GM12873 (cell line): ENCODE data around the gene UBE2F.

Source experiments
- CTCF ChIP-seq: IDR thresholded peaks from 2 replicates; pipeline ENCODE4 v1.5.1; 2012; ENCODE audit warnings: low read depth, mild to moderate bottlenecking, moderate library complexity, low read length, control low read depth; ENCODE audit not compliant: insufficient read depth; ENCODE audit errors: missing control alignments

The UBE2F gene

GRCh38 chr2:237964194-237964577 lies 2.6 kb upstream of the UBE2F start:
- TF ChIP-seq CTCF, result no peak

GRCh38 chr2:237964578-237965404 lies 2.0 kb upstream of the UBE2F start:
- no peak for TF ChIP-seq CTCF

GRCh38 chr2:237966250-237966564 lies 607 bp upstream of the UBE2F start:
- no peak for TF ChIP-seq CTCF

- TF ChIP-seq CTCF, result no peak
Measured at GRCh38 chr2:237967463-237967951, 693 bp downstream of the UBE2F start.

- TF ChIP-seq CTCF, result peak; percentile 31
Measured at GRCh38 chr2:237968048-237968862, 1.4 kb downstream of the UBE2F start.

GRCh38 chr2:237971661-237972060 lies 4.8 kb downstream of the UBE2F start:
- TF ChIP-seq CTCF, result no peak

GRCh38 chr2:237972211-237972610 lies 5.4 kb downstream of the UBE2F start:
- TF ChIP-seq CTCF, result no peak
